Stimulated activated CD4-positive, alpha-beta T cell treated with anti-CD3 and anti-CD28 coated beads, Interleukin-15, amount 100 ng/mL, for 48 hours (primary cell): ENCODE measurements around the gene DRC7.

ENCODE experiments used
- DNase-seq, 2 donors: peaks; one replicate each; pipeline ENCODE4 v3.0.0-alpha.2; 2020; ENCODE audit warnings: low read depth in 2 of 2

The DRC7 gene

GRCh38 chr16:57690782-57691471 lies 3.7 kb upstream of the DRC7 start:
- no peak for DNase-seq

GRCh38 chr16:57692636-57693035 lies 2.0 kb upstream of the DRC7 start:
- DNase-seq: no peak

- no peak for DNase-seq
Observed at GRCh38 chr16:57693550-57693949, 1.1 kb upstream of the DRC7 start.

GRCh38 chr16:57694231-57694724 lies 328 bp upstream of the DRC7 start:
- no peak for DNase-seq

GRCh38 chr16:57695680-57696069 lies 1.1 kb downstream of the DRC7 start:
- no peak for DNase-seq

GRCh38 chr16:57696240-57696639 lies 1.6 kb downstream of the DRC7 start:
- no peak for DNase-seq

GRCh38 chr16:57697896-57698537 lies 3.4 kb downstream of the DRC7 start:
- DNase-seq: no peak

GRCh38 chr16:57698812-57699405 lies 4.3 kb downstream of the DRC7 start:
- no peak for DNase-seq

- DNase-seq: no peak
Observed at GRCh38 chr16:57699481-57699880, 4.9 kb downstream of the DRC7 start.

- DNase-seq: no peak
Observed at GRCh38 chr16:57699899-57700298, 5.3 kb downstream of the DRC7 start.

- DNase-seq: no peak
Observed at GRCh38 chr16:57700781-57701551, 6.4 kb downstream of the DRC7 start.

GRCh38 chr16:57701759-57702371 lies 7.3 kb downstream of the DRC7 start:
- DNase-seq: no peak

GRCh38 chr16:57703416-57704010 lies 8.9 kb downstream of the DRC7 start:
- no peak for DNase-seq

- DNase-seq: no peak
Observed at GRCh38 chr16:57704011-57704904, 9.7 kb downstream of the DRC7 start.

GRCh38 chr16:57704905-57705852 lies 10.6 kb downstream of the DRC7 start:
- DNase-seq: no peak

- no peak for DNase-seq
Observed at GRCh38 chr16:57706717-57707116, 12.1 kb downstream of the DRC7 start.

- no peak for DNase-seq
Observed at GRCh38 chr16:57707331-57707730, 12.7 kb downstream of the DRC7 start.

GRCh38 chr16:57708168-57708567 lies 13.6 kb downstream of the DRC7 start:
- DNase-seq: no peak

- DNase-seq: no peak
Observed at GRCh38 chr16:57709663-57710062, 15.1 kb downstream of the DRC7 start.
